NCI-H1417 treated with DMSO at 0.1 percent for 48 hours (cell line): ENCODE results near the gene RPS16.

Experiments
- DNase-seq: peaks from one replicate; lab custom pipeline; 2025; lab: John Stamatoyannopoulos, UW

The RPS16 gene

GRCh38 chr19:39385629-39386411 lies 49.9 kb downstream of the RPS16 start:
- DNase-seq = no peak

GRCh38 chr19:39384839-39385568 lies 50.7 kb downstream of the RPS16 start:
- DNase-seq = no peak
